Nucleus accumbens (tissue), 56 donors: ENCODE measurements around the gene GPC3.

Source experiments
- DNase-seq, 56 donors: peaks; one replicate each; lab custom pipeline; 2025; lab: John Stamatoyannopoulos, UW

The GPC3 gene

GRCh38 chrX:133715715-133716114, 269.7 kb downstream of the GPC3 start:
- DNase-seq, result no peak

GRCh38 chrX:133709501-133709900, 275.9 kb downstream of the GPC3 start:
- no peak for DNase-seq

GRCh38 chrX:133706890-133707289, 278.5 kb downstream of the GPC3 start:
- DNase-seq, result no peak

GRCh38 chrX:133702230-133702629, 283.2 kb downstream of the GPC3 start:
- no peak for DNase-seq

GRCh38 chrX:133699023-133699728, 286.2 kb downstream of the GPC3 start:
- DNase-seq, result no peak

GRCh38 chrX:133698298-133698697, 287.1 kb downstream of the GPC3 start:
- peak in 1 of 56 donors; percentile 0 for DNase-seq

GRCh38 chrX:133697656-133698055, 287.7 kb downstream of the GPC3 start:
- DNase-seq, result no peak

- no peak for DNase-seq
These were observed 295.3 kb downstream of the GPC3 start for GRCh38 chrX:133689997-133690599.

GRCh38 chrX:133685822-133686221, 299.6 kb downstream of the GPC3 start:
- no peak for DNase-seq

GRCh38 chrX:133681897-133682296, 303.5 kb downstream of the GPC3 start:
- no peak for DNase-seq

GRCh38 chrX:133681421-133681820, 304.0 kb downstream of the GPC3 start:
- DNase-seq, result no peak

- no peak for DNase-seq
These were observed 308.0 kb downstream of the GPC3 start for GRCh38 chrX:133677123-133678063.

GRCh38 chrX:133676344-133677122, 308.9 kb downstream of the GPC3 start:
- DNase-seq, result no peak

GRCh38 chrX:133674726-133675470, 310.5 kb downstream of the GPC3 start:
- no peak for DNase-seq

- peak in 5 of 56 donors; percentile 0 to 9 (median 3) for DNase-seq
These were observed 315.0 kb downstream of the GPC3 start for GRCh38 chrX:133670383-133670782.

- DNase-seq, result no peak
These were observed 316.2 kb downstream of the GPC3 start for GRCh38 chrX:133669214-133669613.

GRCh38 chrX:133668225-133668931, 317.0 kb downstream of the GPC3 start:
- no peak for DNase-seq

GRCh38 chrX:133666256-133666655, 319.1 kb downstream of the GPC3 start:
- DNase-seq, result no peak
